GM12865 (cell line): ENCODE data around the gene MUC4.
"Not testable (repeated sequence)": the region's sequence is repeated elsewhere in the genome, so short reads cannot be mapped to it uniquely, and the experiment has no call there.

Experiments used
- DNase-seq: peaks from one replicate; pipeline ENCODE4 v3.0.0; 2010; ENCODE audit warnings: low read depth
- H3K4me3 ChIP-seq: 2 replicates; pipeline ENCODE4 v1.5.1; 2011; ENCODE audit warnings: mild to moderate bottlenecking, low read depth, low read length, control low read depth
- CTCF ChIP-seq: IDR thresholded peaks from 2 replicates; pipeline ENCODE4 v1.5.1; 2011; ENCODE audit warnings: low read length, control low read depth, low read depth, inconsistent platforms; ENCODE audit not compliant: insufficient read depth; ENCODE audit errors: missing control alignments

The MUC4 gene

GRCh38 chr3:195834675-195835583, 23.2 kb upstream of the MUC4 start:
- DNase-seq = no peak
- TF ChIP-seq CTCF = no peak
- no peak overlapping the region for H3K4me3 ChIP-seq

DNA sequence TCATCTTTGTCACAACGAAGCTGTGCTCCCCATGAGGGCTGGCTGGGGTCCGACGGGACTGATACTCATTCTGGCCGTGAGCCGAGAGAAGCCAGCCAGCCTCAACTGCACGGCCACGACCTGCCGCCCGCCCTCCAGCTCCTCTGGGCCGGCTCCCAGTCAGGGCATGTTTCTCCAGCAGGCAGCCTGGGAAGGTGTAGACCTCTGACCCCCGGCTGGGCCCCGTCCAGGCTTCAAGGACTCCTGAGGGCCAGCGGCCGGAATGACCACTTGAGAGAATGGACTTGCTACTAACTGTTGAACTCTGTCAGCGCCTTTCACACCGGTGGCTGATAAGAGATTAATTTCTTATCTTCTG, 18.1 kb upstream of the MUC4 start:
- TF ChIP-seq CTCF = no peak
- H3K4me3 ChIP-seq = no peak overlapping the region
- DNase-seq = no peak

- DNase-seq = no peak
- no peak for TF ChIP-seq CTCF
- H3K4me3 ChIP-seq = no peak overlapping the region
Measured at GRCh38 chr3:195828762-195829161, 17.0 kb upstream of the MUC4 start.

DNA sequence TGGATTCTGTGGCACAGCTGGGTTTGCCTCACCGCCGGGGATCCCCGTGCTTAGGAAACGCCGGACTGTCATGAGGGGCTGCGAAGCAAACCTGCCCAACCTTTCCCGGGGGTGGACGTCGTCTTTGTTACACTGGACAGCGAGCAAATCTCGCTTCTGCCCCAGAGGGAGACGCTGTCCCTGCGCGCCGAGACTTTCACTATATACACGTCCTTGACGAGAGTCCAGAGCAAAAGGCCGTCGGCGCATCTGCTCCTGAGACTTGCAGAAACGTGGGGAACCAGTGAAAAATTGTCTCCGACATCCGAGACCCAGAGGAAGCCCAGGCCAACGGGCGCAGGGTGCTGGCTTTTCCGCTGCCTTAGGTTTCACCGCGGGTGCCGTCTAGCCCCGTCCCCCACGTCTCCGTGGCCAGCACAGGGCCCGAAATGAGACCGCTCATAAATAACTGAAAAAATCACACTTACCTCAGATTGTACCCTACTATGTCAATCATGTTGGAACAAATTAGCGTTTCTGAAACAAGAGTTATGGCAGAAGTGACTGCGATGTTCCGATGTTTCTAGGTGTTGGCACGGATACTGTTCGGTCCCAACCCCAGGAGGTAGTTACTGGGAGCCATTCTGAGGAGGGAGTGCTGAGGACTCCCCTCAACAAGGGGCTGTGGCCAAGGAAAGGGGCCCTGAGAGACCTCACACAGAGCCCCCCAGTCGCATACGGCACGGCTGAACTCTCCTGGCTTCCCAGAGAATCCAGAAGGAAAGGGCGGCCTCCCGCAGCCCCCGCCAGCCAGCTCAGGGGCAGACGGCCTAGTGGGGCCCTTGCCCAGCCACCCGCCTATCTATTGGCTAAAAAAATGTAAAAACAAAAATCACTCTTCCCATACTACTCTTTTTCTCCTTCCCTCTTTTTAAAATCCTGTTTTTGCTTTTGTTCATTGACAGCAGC, 14.4 kb upstream of the MUC4 start:
- H3K4me3 ChIP-seq = no peak overlapping the region
- TF ChIP-seq CTCF = no peak
- no peak for DNase-seq

GRCh38 chr3:195825191-195825588, 13.5 kb upstream of the MUC4 start:
- no peak for DNase-seq
- H3K4me3 ChIP-seq = no peak overlapping the region
- TF ChIP-seq CTCF = no peak

GRCh38 chr3:195824425-195825190, 12.9 kb upstream of the MUC4 start:
- H3K4me3 ChIP-seq, DNase-seq: not testable (repeated sequence)
